Sigmoid colon (tissue), 7 donors: ENCODE results near the gene SLITRK6. TPM values are rescaled to one million over a fixed set of nuclear protein-coding genes. Genes with fewer than 3 reads are reported as not detected.

Source experiments
- DNase-seq: peaks from one replicate; pipeline ENCODE4 v3.0.0-alpha.2; 2019
- H3K27ac ChIP-seq, 4 donors: fragments of 200-600 bp; sonication (generic); one replicate each; pipeline ENCODE4 v1.5.1; 2016 to 2019; ENCODE audit warnings: mild to moderate bottlenecking in 1 of 4
- H3K27me3 ChIP-seq, 3 donors: fragments of 200-600 bp; sonication (generic); one replicate each; pipeline ENCODE4 v1.5.1; 2019; ENCODE audit warnings: mild to moderate bottlenecking in 1 of 3
- H3K36me3 ChIP-seq, 4 donors: fragments of 200-600 bp; sonication (generic); one replicate each; pipeline ENCODE4 v1.5.1; 2016 to 2019
- H3K4me1 ChIP-seq, 4 donors: fragments of 200-600 bp; sonication (generic); one replicate each; pipeline ENCODE4 v1.5.1; 2017 to 2019
- H3K4me3 ChIP-seq, 4 donors: fragments of 200-600 bp; sonication (generic); one replicate each; pipeline ENCODE4 v1.5.1; 2017 to 2019; ENCODE audit warnings: mild to moderate bottlenecking in 2 of 4, moderate library complexity in 1 of 4
- H3K9me3 ChIP-seq, 4 donors: fragments of 200-600 bp in 3 of 4; sonication (generic) in 3 of 4; one replicate each; pipeline versions ENCODE4 v1.5.1 to v1.6.1; 2013 to 2019
- CTCF ChIP-seq, 4 experiments: fragments of 450-650 bp in 3 of 4; fragments of 200-600 bp in 1 of 4; IDR thresholded peaks; one replicate each; pipeline ENCODE4 v1.5.1; 2016 to 2019; ENCODE audit warnings: antibody characterized with exemption in 4 of 4, mild to moderate bottlenecking in 3 of 4, moderate library complexity in 2 of 4
- EP300 ChIP-seq, 4 donors: sonication (generic); formaldehyde crosslinking; IDR thresholded peaks; one replicate each; pipeline ENCODE4 v1.6.1; 2017; ENCODE audit warnings: antibody characterized with exemption in 4 of 4
- POLR2A ChIP-seq, 2 donors: fragments of 450-650 bp; IDR thresholded peaks; one replicate each; pipeline ENCODE4 v1.6.1; 2016; ENCODE audit warnings: antibody characterized with exemption in 2 of 2, mild to moderate bottlenecking in 2 of 2, moderate library complexity in 2 of 2
- POLR2AphosphoS5 ChIP-seq, 4 donors: sonication (generic); formaldehyde crosslinking; IDR thresholded peaks; one replicate each; pipeline ENCODE4 v1.6.1; 2017; ENCODE audit warnings: antibody characterized with exemption in 4 of 4
- WGBS, 2 donors: extraction: QIAGEN DNeasy Blood & Tissue Kit; methylation state at CpG; one replicate each; pipeline ENCODE4 v1.1.7; 2013; 5-methylcytosine and 5-hydroxymethylcytosine counted together
- intact Hi-C: fragments of 100-400 bp; cut with DNase I; formaldehyde crosslinking; loops from one replicate; pipeline ENCODE4 v1.15.1; 2023
- polyA plus RNA-seq, 3 donors: library from polyadenylated mRNA; stranded (reverse); fragments of 200-250 nt; gene quantifications; one replicate each; pipeline ENCODE4 v1.2.3, GENCODE V29; 2013
- total RNA-seq, 4 donors: library from RNA; depleted of rRNA; stranded (reverse); fragments of >200 nt; gene quantifications; one replicate each; pipeline ENCODE4 v1.1.0, GENCODE V29; 2016
- donor health status: healthy with polysubstance abuse.
- donor health status: Bipolar disorder and iron deficiency.
- donor health status: healthy.

Gene SLITRK6
- total and polyA plus RNA-seq, 7 donors, result under 0.01 to 0.83 (median 0.64) TPM

DNA sequence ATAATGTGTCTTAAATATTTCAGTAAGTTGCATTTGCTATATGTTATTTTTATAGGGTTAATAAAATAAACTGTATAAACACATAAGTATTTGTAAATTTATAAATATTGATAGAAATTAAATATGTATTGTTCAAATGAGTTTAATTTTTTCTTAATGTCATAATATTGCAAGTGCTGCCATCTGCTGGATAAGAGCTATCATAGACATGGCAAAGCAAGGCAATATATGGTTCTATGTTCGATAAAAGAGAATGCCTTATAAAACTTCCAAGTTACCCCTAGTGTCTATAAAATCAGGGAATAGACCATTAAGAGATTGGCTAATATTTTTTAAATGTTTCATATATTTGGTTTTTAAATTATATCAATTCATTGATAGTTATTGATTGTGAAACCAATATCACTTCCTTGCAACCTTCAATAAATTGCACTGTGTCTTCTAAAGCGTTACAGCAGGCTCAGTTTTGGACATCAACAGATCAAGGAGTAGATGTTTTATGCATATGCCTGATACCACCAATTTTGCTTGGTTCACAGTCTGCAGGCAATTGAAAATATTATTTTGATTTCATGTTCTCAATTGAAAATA is 29.0 kb upstream of the SLITRK6 start:
- Histone ChIP-seq H3K9me3 (no peaks in the 10 kb centered on the region), H3K27me3 (no peaks in the 10 kb centered on the region), H3K36me3 (no peaks in the 10 kb centered on the region), H3K4me3 (no peak overlapping the region), H3K27ac (no peak overlapping the region), H3K4me1 (no peaks in the 10 kb centered on the region)
- 29 to 70% methylated on average over 2 of the region's 2 CpGs for WGBS, 2 donors
- intact Hi-C loops, result no loop called here
- no peak for DNase-seq
- TF ChIP-seq CTCF (IDR thresholded peaks at IDR 0.05) (peak in 3 of 4 experiments; percentile 24 to 63 (median 30)), POLR2A (IDR thresholded peaks at IDR 0.05) (no peak)

DNA sequence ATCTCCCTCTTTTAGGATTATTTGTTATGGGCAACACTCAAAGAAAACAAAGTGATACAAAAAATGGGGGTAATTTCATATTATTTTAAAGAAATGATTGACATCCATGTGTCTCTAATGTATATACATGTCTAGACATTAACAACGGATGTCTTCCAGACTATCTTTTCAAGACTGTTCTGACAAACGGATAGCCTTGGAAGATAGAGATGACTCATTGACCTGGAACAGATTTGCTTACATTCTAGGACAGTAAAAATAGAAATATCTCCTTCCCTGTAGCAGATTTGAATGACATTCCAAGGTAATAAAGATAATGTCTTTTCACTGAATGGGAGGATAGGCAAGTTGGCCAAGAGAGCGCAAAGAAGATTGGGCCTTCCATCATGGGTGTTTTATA is 26.2 kb upstream of the SLITRK6 start:
- Histone ChIP-seq H3K9me3 (no peaks in the 10 kb centered on the region), H3K27ac (no peak overlapping the region), H3K4me3 (no peak overlapping the region), H3K27me3 (no peaks in the 10 kb centered on the region), H3K4me1 (no peaks in the 10 kb centered on the region), H3K36me3 (no peaks in the 10 kb centered on the region)
- TF ChIP-seq CTCF (IDR thresholded peaks at IDR 0.05) (no peak), POLR2AphosphoS5 (IDR thresholded peaks at IDR 0.05) (no peak), EP300 (IDR thresholded peaks at IDR 0.05) (no peak), POLR2A (IDR thresholded peaks at IDR 0.05) (no peak)
- WGBS, 2 donors, result 55 to 76% methylated on average over 3 of the region's 3 CpGs
- intact Hi-C loops, result no loop called here
- no peak for DNase-seq

GRCh38 chr13:85823832-85824231 is 24.6 kb upstream of the SLITRK6 start:
- Histone ChIP-seq H3K4me3 (no peak overlapping the region), H3K36me3 (no peaks in the 10 kb centered on the region), H3K9me3 (no peaks in the 10 kb centered on the region), H3K27ac (no peak overlapping the region), H3K27me3 (no peaks in the 10 kb centered on the region), H3K4me1 (no peaks in the 10 kb centered on the region)
- intact Hi-C loops, result no loop called here
- no peak for DNase-seq
- no peak for TF ChIP-seq EP300 (IDR thresholded peaks at IDR 0.05)
- no peak for TF ChIP-seq POLR2AphosphoS5 (IDR thresholded peaks at IDR 0.05)
- TF ChIP-seq CTCF (IDR thresholded peaks at IDR 0.05), result no peak
- no peak for TF ChIP-seq POLR2A (IDR thresholded peaks at IDR 0.05)
- WGBS, 2 donors, result 81 to 88% methylated on average over 7 of the region's 7 CpGs

GRCh38 chr13:85819513-85819912 is 20.3 kb upstream of the SLITRK6 start:
- Histone ChIP-seq H3K4me1 (no peaks in the 10 kb centered on the region), H3K36me3 (no peaks in the 10 kb centered on the region), H3K27me3 (no peaks in the 10 kb centered on the region), H3K4me3 (no peak overlapping the region), H3K9me3 (no peaks in the 10 kb centered on the region), H3K27ac (no peak overlapping the region)
- WGBS, 2 donors, result 69 to 86% methylated on average over 2 of the region's 2 CpGs
- TF ChIP-seq CTCF (IDR thresholded peaks at IDR 0.05) (no peak), POLR2AphosphoS5 (IDR thresholded peaks at IDR 0.05) (no peak), EP300 (IDR thresholded peaks at IDR 0.05) (no peak), POLR2A (IDR thresholded peaks at IDR 0.05) (no peak)
- no peak for DNase-seq
- intact Hi-C loops, result no loop called here

GRCh38 chr13:85816413-85816812 is 17.2 kb upstream of the SLITRK6 start:
- no peaks in the 10 kb centered on the region for H3K36me3 ChIP-seq
- no peaks in the 10 kb centered on the region for H3K27me3 ChIP-seq
- TF ChIP-seq POLR2A (IDR thresholded peaks at IDR 0.05), result no peak
- no peak for TF ChIP-seq POLR2AphosphoS5 (IDR thresholded peaks at IDR 0.05)
- TF ChIP-seq EP300 (IDR thresholded peaks at IDR 0.05), result no peak
- TF ChIP-seq CTCF (IDR thresholded peaks at IDR 0.05), result no peak
- no peaks in the 10 kb centered on the region for H3K4me1 ChIP-seq
- no peak for DNase-seq
- H3K27ac ChIP-seq, result no peak overlapping the region
- intact Hi-C loops, result no loop called here
- no peak overlapping the region for H3K4me3 ChIP-seq
- H3K9me3 ChIP-seq, result no peaks in the 10 kb centered on the region
